Left renal cortex interstitium (tissue), 4 donors: ENCODE measurements around the gene CSDE1. TPM values are rescaled to one million over a fixed set of nuclear protein-coding genes. Genes with fewer than 3 reads are reported as not detected.
"Not testable (repeated sequence)": the region's sequence is repeated elsewhere in the genome, so short reads cannot be mapped to it uniquely, and the experiment has no call there.

Source experiments
- DNase-seq, 4 donors: peaks; one replicate each; pipeline ENCODE4 v3.0.0-alpha.2; 2013; ENCODE audit warnings: low read depth in 4 of 4, low spot score in 2 of 4, missing footprints in 1 of 4
- polyA plus RNA-seq, 4 donors: library from polyadenylated mRNA; unstranded; fragments of 120-200 nt; gene quantifications; one replicate each; pipeline ENCODE4 v1.2.1, GENCODE V29; 2013; ENCODE audit not compliant: insufficient read length in 4 of 4

CSDE1 gene
- 100 to 1,000 TPM; 370 to 480 (median 422) TPM for polyA plus RNA-seq

DNA sequence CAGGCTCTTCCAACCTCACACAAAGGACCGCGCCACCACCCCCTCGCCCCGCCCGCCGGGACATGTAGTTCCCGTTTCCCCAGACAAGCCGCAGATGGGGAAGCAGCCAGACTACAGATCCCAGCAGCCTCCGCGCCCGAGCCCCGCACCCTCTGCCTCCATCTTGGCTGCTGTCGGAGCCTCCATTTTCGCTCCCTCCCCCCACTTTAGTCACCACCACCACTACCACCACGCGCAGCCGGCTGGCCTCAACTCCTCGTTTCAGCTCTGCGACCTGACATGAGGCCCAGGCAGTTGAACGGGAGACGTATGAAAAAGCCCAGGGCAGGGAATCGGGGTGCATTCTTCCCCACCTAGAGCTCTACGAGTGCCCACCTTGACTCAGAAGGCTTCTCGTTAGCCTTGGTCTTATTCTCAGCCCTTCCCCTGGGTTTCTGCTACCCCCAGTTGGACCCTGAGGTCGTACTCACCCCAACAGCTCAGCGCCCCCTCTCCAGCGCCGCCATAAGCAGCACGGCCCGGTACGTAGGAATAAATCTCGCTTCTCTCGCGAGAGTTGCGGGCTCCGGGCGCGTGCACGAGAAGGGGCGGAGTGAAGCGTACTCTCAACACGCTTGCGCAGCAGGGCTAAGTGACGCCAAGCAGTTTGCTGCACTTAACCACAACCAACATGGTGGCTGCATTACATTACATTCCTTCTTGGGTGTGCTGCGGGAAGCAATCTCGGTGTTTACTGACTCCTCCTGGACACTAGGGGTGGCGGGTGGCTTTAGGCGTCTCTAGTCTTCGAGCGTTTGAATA lies at the start of gene CSDE1:
Gene CSDE1, minus strand, starts transcription at position 530 of the 801 bp plus-strand sequence. CDS start 18,094 bp downstream, outside the sequence.
- DNase-seq, result peak; percentile 95 to 97 (median 96)

DNA sequence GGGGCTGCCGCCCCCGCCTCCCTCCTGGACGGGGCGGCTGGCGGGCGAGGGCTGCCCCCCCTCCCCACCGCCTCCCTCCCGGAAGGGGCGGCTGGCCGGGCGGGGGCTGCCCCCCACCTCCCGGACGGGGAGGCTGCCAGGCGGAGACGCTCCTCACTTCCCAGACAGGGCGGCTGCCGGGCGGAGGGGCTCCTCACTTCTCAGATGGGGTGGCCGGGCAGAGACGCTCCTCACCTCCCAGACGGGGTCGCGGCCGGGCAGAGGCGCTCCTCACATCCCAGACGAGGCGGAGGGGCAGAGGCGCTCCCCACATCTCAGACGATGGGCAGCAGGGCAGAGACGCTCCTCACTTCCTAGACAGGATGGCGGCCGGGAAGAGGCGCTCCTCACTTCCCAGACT lies 46.7 kb upstream of the CSDE1 start:
- not testable (repeated sequence) for DNase-seq

DNA sequence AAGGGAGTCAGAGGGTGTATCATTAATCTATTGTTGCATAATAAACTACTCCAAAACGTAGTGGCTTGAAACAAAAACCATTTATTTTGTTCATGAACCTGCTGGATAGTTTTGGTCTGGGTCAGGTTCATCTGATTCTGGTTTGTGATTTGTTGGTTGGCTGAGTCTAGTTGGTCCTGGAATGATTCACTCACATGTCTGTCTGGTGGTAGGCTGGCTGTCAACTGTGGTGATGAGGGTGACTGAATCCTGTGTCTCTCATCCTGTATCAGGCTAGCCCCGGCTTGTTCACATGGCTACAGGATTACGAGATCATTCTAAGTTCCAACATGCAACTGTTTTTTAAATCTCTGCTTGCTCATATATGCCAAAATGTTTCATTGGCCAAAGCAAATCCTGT lies 45.2 kb upstream of the CSDE1 start:
- no peak for DNase-seq

DNA sequence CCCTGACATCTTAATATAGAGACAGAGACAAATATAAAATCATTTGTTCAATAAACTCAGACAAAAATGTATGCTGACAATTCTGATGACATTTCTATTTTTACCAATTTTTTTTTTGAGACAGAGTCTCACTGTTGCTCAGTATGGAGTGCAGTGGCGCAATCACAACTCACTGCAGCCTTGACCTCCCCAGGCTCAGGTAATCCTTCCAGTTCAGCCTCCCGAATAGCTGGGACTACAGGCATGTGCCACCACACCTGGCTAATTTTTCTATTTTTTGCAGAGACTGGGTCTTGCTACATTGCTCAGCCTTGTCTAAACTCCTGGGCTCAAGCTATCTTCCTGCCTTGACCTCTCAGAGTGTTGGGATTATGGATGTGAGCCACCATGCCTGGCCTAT lies 36.3 kb upstream of the CSDE1 start:
- no peak for DNase-seq

DNA sequence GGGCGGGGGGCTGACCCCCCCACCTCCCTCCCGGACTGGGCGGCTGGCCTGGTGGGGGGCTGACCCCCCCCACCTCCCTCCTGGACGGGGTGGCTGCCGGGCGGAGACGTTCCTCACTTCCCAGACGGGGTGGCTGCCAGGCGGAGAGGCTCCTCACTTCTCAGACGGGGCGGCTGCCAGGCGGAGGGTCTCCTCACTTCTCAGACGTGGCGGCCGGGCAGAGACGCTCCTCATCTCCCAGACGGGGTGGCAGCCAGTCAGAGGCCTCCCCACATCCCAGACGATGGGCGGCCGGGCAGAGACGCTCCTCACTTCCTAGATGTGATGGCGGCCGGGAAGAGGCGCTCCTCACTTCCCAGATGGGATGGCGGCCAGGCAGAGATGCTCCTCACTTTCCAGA lies 32.8 kb upstream of the CSDE1 start:
- DNase-seq, result not testable (repeated sequence)

DNA sequence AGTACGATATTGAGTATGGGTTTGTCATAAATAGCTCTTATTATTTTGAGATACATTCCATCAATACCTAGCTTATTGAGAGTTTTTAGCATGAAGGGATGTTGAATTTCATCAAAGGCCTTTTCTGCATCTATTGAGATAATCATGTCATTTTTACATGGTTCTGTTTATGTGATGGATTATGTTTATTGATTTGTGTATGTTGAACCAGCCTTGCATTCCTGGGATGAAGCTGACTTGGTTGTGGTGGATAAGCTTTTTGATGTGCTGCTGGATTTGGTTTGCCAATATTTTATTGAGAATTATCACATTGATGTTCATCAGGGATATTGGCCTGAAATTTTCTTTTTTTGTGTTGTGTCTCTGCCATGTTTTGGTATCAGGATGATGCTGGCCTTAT lies 28.7 kb upstream of the CSDE1 start:
- not testable (repeated sequence) for DNase-seq

DNA sequence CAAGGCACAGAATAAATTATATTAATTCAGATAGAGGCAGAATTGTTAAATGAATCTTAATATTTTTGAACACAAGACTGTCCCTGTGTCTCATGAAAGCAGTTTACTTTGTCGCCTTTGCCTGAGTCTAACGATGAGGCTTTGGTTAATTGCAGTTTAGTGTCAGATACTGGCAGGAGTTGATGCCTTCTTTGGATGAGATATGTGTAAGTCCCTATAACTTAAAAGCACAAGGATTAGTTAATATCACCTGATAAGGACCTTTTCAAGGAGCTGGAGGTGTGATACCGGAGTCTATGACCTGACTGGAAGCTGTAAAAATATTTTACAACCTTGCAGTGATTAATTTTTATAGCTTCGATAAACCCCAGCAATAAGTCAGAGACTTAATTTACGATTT lies 24.7 kb upstream of the CSDE1 start:
- DNase-seq, result no peak

DNA sequence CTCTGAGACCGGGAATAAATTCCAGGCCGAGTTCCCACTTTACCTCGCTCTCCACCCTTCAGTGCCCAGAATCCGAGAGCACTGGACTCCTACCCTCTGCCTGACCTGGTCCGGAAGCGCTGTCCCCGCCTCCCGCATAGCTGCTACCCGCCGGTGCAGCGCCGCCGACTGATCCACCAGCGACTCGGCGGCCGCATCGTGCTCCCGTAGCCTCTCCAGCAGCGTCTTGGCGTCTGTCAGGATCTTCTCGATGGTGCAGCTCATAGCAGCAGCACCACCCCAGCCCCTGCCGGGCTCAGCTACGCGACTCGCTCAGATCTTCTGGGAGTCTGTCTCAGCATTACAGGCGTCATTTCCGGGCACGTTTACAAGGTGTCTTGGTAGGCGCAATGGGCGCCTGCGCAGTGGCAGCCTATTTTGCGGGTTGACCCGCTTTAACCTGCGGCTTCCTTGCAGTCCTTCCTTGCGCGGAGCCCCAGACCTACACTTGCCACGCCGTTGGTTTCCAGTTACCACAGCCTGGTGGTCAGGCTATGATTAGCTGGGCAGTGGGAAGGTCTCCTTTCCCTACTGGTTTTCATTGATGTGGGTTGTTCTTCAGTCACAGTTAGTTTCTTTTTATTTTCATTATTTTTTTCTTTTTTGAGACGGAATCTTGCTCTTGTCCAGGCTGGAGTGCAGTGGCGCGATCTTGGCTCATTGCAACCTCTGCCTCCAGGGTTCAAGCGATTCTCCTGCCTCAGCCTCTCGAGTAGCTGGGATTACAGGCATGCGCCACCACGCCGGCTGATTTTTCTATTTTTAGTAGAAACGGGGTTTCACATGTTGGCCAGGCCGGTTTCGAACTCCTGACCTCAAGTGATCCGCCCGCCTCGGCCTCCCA lies 22.8 kb upstream of the CSDE1 start, which contains the start of gene SIKE1:
Gene SIKE1, minus strand, starts transcription at position 342 of the 883 bp plus-strand sequence. Its CDS starts 78 bp downstream, at position 264.
- peak; percentile 79 to 90 (median 90) for DNase-seq

DNA sequence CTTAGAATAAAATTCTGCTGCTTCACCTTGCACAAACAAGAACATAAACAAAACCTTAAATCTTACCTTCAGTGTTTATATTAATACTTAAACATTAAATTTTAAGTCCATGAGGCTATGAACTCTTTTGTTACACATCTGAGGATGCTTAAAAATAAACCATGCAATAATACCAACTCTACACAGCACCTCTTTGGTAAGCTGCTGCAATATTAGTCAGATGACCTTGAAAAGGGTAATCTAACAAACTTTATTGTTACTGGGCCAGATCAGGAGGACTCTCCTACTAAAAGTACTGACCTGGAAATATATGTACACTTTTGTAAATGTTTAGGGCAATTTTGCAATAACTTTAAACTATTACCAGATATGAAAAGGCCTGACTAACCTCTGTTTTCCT lies 21.9 kb upstream of the CSDE1 start:
- DNase-seq, result no peak

DNA sequence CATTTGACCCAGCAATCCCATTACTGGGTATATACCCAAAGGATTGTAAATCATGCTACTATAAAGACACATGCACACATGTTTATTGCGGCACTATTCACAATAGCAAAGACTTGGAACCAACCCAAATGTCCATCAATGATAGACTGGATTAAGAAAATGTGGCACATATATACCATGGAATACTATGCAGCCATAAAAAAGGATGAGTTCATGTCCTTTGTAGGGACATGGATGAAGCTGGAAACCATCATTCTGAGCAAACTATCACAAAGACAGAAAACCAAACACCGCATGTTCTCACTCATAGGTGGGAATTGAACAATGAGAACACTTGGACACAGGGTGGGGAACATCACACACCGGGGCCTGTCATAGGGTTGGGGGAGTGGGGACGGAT lies 18.9 kb upstream of the CSDE1 start:
- not testable (repeated sequence) for DNase-seq

DNA sequence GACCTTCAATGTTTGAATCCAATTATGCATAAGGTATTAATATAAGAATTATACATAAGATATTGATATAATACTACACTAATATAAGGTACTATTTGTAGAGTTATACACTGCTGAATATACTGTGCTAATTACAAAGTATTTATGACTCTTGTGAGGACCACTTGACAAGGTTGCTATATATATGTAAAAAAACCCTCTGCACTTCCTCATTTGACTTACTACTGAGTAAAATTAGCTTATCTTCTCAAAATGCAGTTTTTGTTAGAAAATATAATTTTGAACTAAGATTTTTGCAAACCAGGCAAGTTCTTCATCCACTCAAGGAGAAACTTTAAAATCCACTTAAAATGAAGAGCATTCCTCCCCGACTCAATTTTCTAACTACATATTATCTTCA lies 14.2 kb upstream of the CSDE1 start:
- DNase-seq, result no peak

DNA sequence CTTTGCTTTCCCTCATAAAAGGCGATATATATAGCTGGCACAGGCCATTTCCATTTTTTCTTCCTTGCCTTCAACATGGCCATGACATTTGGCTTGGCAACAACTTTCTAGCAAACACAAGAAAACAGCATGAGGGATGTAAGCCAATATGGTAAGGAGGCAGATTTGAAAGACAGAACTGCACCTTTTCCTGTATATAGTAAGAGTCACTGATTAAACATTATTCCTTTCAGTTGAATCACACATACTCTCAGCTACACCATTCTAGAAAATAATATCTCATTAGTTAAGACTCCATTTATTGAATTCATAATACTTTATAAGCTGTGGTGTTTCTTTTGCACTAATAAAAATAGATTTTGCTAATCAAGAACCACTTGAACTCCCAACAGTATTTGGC lies 13.2 kb upstream of the CSDE1 start:
- DNase-seq, result no peak

DNA sequence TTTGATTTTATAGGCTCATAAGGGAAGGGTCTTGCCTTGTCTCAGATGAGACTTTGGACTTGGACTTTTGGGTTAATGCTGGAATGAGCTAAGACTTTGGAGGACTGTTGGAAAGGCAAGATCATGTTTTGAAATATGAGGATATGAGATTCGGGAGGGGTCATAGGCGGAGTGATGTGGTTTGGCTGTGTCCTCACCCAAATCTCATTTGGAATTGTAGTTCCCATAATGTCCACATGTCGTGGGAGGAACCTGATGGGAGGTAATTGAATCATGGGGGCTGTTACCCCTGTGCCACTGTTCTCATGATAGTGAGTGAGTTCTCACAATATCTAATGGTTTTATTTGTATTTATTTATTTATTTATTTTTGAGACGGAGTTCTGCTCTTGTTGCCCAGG lies 6.9 kb upstream of the CSDE1 start:
- no peak for DNase-seq

DNA sequence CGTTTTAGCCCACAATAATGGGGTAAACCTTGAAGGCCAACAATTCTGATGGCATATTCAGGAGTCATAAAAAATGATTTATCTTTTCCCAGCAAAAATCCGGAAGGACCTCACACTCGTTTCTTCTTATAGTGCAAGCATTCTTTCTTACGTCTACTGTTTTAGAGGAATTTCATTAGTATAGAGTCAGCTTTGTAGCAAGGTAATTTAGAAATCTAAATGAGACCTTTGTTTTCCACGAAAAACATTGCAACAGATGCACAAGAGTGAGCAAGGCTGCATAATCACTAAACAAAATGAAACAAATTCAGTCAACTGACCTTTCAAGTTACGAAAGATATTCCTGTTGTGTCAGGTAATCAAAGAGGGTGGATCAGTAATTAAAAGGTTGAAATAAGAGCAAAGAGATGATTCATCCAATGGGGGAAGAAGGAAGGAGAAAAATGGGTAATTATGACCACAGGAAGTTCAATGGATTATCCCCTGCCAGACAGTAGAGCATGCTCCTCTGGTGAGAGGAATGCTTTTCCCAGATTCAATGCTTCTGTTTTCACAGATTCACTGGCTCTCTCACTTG lies 560 bp upstream of the CSDE1 start:
- peak in 1 of 4 donors; percentile 3 for DNase-seq

DNA sequence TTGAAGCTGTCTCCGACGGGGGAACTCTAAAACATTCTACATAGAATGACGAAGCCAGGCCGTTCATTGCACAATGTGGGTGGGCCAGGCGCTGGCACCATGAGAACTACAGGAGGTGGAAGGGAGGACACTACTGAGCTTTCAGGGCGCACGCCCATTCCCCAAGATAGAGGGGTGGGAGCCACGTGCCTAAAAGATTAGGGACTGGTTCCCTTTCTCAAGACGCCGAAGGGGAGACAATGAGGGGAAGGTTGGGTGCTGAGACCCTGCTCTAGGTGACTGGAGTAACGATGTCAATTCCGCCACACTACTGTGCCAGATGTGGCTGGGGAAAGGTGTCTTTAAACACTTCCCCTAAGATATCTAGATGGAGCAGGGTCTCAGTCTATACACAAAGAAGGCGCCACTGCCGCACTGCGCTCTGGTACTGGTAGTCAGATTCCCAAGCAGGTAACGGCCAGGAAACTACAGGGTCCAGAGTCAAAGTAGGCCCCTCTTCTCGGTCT lies 782 bp downstream of the CSDE1 start:
- DNase-seq, result peak in 1 of 4 donors; percentile 13

DNA sequence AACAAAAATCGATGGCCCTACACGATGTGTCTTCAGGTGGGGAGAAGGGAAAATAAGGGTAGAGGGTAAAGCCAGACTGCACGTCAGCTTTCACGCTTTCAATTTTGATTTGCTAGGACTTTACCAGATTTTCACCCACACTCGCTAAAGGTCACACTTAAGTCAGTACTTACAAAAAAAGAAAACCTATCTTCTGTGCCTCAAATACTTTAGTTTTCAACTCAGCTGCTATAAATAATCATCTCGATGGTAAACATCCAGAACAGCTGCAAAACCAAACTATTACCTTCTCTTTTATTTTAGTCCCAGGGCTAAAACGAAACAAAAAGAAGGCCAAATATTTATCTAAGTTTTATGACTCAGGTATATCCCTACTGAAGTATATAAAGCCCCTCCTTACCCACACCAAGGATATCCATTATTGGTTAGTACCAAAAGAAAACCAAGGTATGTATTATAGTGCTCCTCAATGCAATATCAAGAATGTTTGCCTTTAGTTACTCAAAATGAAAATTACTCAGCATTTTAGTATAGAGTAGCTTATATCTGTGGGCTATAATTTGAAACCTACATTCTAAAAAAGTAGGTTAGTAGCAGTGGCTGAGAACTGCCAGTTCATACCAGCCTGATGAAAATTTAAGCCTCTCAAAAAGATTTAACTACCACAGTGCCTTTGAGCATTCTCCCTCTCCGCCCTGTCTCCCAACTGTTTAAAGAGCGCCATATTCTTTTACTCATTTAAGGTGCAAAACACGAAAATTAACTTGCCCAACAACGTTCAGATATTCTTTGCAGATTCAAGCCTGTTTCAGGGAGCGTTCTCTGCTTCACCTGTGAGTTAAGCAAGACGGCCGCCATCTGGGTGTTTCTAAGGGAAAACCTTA lies 1.5 kb downstream of the CSDE1 start:
- DNase-seq, result no peak

DNA sequence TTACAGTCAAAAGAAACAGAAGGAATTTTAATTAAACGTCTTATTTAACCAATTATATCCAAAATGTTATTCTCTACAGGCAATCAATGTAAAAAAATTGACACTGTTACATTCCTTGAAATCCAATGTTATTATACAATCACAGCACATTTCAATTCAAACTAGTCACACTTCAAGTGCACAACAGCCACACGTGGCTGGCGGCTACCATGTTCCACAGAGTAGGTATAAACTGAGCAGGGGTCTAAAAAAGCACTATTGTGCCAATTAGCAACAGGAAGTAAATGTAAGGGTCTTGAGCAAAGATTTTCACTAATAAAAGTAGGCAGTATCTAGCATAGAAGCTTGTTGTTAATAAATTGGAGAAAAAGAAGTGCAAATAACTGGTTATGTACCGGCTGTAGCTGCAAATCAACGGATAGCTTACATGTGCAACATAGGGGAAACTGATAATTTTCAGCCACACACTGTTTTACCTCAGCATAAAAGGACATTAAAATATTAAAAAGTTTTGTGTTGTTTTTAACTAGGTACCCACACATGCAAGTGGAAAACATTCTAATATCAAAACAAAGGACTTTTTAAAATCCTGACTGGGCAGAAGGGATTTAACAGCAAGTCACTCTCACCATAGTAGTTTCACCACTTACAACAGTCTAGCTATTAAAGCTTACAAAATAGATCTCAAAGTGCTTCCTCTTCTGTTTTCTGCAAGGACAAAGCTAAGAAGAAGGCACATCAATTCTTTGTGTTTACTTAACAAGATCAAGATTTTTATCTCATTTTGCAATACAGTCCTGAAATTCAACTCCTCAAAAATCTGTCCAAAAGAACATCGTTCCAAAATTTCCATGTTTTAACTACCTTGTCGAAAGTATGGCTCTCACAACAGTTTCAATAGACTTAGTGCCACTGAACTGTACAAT lies 2.5 kb downstream of the CSDE1 start:
- no peak for DNase-seq

DNA sequence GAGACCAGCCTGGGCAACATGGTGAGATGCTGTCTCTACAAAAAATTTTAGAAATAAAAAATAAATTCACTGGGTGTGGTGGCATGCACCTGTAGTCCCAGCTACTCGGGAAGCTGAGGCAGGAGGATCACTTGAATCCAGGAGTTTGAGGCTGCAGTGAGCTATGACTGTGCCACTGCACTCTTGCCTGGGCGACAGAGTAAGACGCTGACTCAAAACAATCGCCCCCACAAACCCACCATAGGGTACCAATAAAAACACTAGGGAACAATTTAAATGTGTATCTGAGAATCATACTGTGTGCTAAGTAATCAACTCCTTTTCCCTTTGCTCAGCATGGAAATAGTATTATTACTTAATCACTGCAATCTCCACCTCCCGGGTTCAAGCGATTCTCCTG lies 4.1 kb downstream of the CSDE1 start:
- not testable (repeated sequence) for DNase-seq

DNA sequence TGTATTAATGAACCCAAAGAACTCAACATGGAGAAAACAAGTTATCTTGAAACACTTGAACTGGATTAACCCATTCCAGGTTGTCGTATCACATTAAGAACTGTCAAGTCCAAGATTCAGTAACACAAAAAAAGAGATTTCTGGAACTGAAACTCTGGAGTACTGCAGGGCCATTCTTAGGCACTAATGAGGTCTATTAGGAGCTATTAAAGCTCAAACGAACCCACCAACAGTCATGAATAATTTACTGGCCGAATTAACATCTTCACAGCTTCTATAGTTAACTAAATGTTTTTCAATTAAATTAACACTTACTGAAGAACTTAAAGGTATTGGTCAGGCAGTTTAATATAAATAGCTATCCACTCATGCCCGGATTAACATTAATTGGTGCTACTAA lies 4.6 kb downstream of the CSDE1 start:
- DNase-seq, result no peak
